ENCODE results near the gene BBS5.
"Not testable (repeated sequence)": the region's sequence is repeated elsewhere in the genome, so short reads cannot be mapped to it uniquely, and the experiment has no call there.

Gene BBS5

GRCh38 chr2:169520896-169521295, 41.6 kb downstream of the BBS5 start:
- no peak for TF ChIP-seq POLR2AphosphoS5 (IDR thresholded peaks at IDR 0.05; ENCODE audit: low read depth, low read length)
- FAIRE-seq (no peak), DNase-seq (ENCODE audit: insufficient read length) (no peak)

GRCh38 chr2:169523681-169524080, 44.4 kb downstream of the BBS5 start:
- TF ChIP-seq POLR2AphosphoS5 (IDR thresholded peaks at IDR 0.05; ENCODE audit: low read depth, low read length) (no peak), TAF1 (IDR thresholded peaks at IDR 0.05; ENCODE audit: borderline replicate concordance, low read depth, low read length) (no peak), POLR2A (IDR thresholded peaks at IDR 0.05; ENCODE audit: low read depth, low read length) (no peak)

GRCh38 chr2:169525434-169525833, 46.1 kb downstream of the BBS5 start:
- DNase-seq (ENCODE audit: insufficient read length) (no peak), FAIRE-seq (no peak)
- TF ChIP-seq TAF1 (IDR thresholded peaks at IDR 0.05; ENCODE audit: borderline replicate concordance, low read depth, low read length) (no peak), POLR2AphosphoS5 (IDR thresholded peaks at IDR 0.05; ENCODE audit: low read depth, low read length) (no peak), POLR2A (IDR thresholded peaks at IDR 0.05; ENCODE audit: low read depth, low read length) (no peak)

More at GRCh38 chr2:169523681-169524080, 44.4 kb downstream of the BBS5 start:
- DNase-seq (ENCODE audit: insufficient read length) (no peak), FAIRE-seq (no peak)

GRCh38 chr2:169526451-169526850, 47.2 kb downstream of the BBS5 start:
- FAIRE-seq = no peak
- TF ChIP-seq TAF1 (IDR thresholded peaks at IDR 0.05; ENCODE audit: borderline replicate concordance, low read depth, low read length) (no peak), POLR2A (IDR thresholded peaks at IDR 0.05; ENCODE audit: low read depth, low read length) (no peak), POLR2AphosphoS5 (IDR thresholded peaks at IDR 0.05; ENCODE audit: low read depth, low read length) (no peak)
- DNase-seq (ENCODE audit: insufficient read length) = no peak

- TF ChIP-seq POLR2AphosphoS5 (IDR thresholded peaks at IDR 0.05; ENCODE audit: low read depth, low read length) (no peak), POLR2A (IDR thresholded peaks at IDR 0.05; ENCODE audit: low read depth, low read length) (no peak), TAF1 (IDR thresholded peaks at IDR 0.05; ENCODE audit: borderline replicate concordance, low read depth, low read length) (no peak)
- DNase-seq (ENCODE audit: insufficient read length) (peak; percentile 13), FAIRE-seq (peak; percentile 97)
These were observed 49.0 kb downstream of the BBS5 start for GRCh38 chr2:169528271-169528701.

GRCh38 chr2:169539460-169539859, 60.2 kb downstream of the BBS5 start:
- not testable (repeated sequence) for FAIRE-seq; DNase-seq (ENCODE audit: insufficient read length)

GRCh38 chr2:169540146-169540545, 60.9 kb downstream of the BBS5 start:
- DNase-seq (ENCODE audit: insufficient read length) (no peak), FAIRE-seq (no peak)
- TF ChIP-seq POLR2A (IDR thresholded peaks at IDR 0.05; ENCODE audit: low read depth, low read length) (no peak), POLR2AphosphoS5 (IDR thresholded peaks at IDR 0.05; ENCODE audit: low read depth, low read length) (no peak), TAF1 (IDR thresholded peaks at IDR 0.05; ENCODE audit: borderline replicate concordance, low read depth, low read length) (no peak)

- DNase-seq (ENCODE audit: insufficient read length) (no peak), FAIRE-seq (no peak)
- TF ChIP-seq POLR2A (IDR thresholded peaks at IDR 0.05; ENCODE audit: low read depth, low read length) (no peak), TAF1 (IDR thresholded peaks at IDR 0.05; ENCODE audit: borderline replicate concordance, low read depth, low read length) (no peak), POLR2AphosphoS5 (IDR thresholded peaks at IDR 0.05; ENCODE audit: low read depth, low read length) (no peak)
These were observed 63.1 kb downstream of the BBS5 start for GRCh38 chr2:169542433-169542832.

- DNase-seq (ENCODE audit: insufficient read length) (no peak), FAIRE-seq (no peak)
- TF ChIP-seq TAF1 (IDR thresholded peaks at IDR 0.05; ENCODE audit: borderline replicate concordance, low read depth, low read length) (no peak), POLR2A (IDR thresholded peaks at IDR 0.05; ENCODE audit: low read depth, low read length) (no peak), POLR2AphosphoS5 (IDR thresholded peaks at IDR 0.05; ENCODE audit: low read depth, low read length) (no peak)
These were observed 67.5 kb downstream of the BBS5 start for GRCh38 chr2:169546756-169547155.

Data from GM12892 (cell line).